Measurements from ENCODE around the gene CHERP. TPM values are rescaled to one million over a fixed set of nuclear protein-coding genes. Genes with fewer than 3 reads are reported as not detected.
"Not testable (repeated sequence)": the region's sequence is repeated elsewhere in the genome, so short reads cannot be mapped to it uniquely, and the experiment has no call there.

Gene CHERP
- total and polyA plus RNA-seq, 4 experiments from 2014 or later, result 5.3 to 73.5 (median 48.7) TPM

GRCh38 chr19:16472992-16473391 is 69.2 kb downstream of the CHERP start:
- intact Hi-C loops (cut with micrococcal nuclease), result loop anchor here (1.0 to 5.0 kb wide), 3 partner anchors 23 to 187 kb away; partner anchors contain the start of genes C19orf44, CALR3, CHERP and SMIM7
- peak overlapping the region in 7 of 8 donors; percentile 27 to 67 (median 51) for H3K4me3 Mint-ChIP-seq
- no peak overlapping the region for H3K4me3 ChIP-seq (ENCODE audit: low read length in 2 of 2)
- no peaks in the 10 kb centered on the region for H3K36me3 ChIP-seq (ENCODE audit: insufficient read depth, low read length)
- H3K27ac Mint-ChIP-seq, result peak overlapping the region in 1 of 7 donors; percentile 59
- CTCF ChIA-PET (ENCODE audit: partially characterized antibody), result no interaction called here
- no peaks in the 10 kb centered on the region for H3K9me3 Mint-ChIP-seq
- peaks cover 27% of the 10 kb centered on the region for H3K4me1 ChIP-seq (ENCODE audit: insufficient read depth, low read length)
- H3K27me3 Mint-ChIP-seq, result peaks cover 0 to 2% of the 10 kb centered on the region in 2 donors
- H3K27me3 ChIP-seq (ENCODE audit: insufficient read depth, low read length), result no peaks in the 10 kb centered on the region
- H3K27ac ChIP-seq (ENCODE audit: low read depth, low read length), result no peak overlapping the region
- no peaks in the 10 kb centered on the region for H3K9me3 ChIP-seq (ENCODE audit: control insufficient read depth in 1 of 2, low read length in 2 of 2)
- no peak for DNase-seq
- POLR2A ChIA-PET (ENCODE audit: partially characterized antibody), result interaction anchor here (0.6 to 1.7 kb wide), 4 partner anchors 9 to 1280 kb away, joined by 3 to 7 read pairs (median 4); partner anchors contain the start of genes C19orf44, CALR3 and TMEM38A
- H3K36me3 Mint-ChIP-seq, result peaks cover 0 to 8% of the 10 kb centered on the region in 2 donors
- peaks cover 21 to 33% (median 26%) of the 10 kb centered on the region in 4 donors for H3K4me1 Mint-ChIP-seq

- DNase-seq; H3K27me3 ChIP-seq (ENCODE audit: insufficient read depth, low read length); H3K36me3 ChIP-seq (ENCODE audit: insufficient read depth, low read length); H3K27me3 Mint-ChIP-seq; H3K9me3 Mint-ChIP-seq; H3K9me3 ChIP-seq (ENCODE audit: control insufficient read depth in 1 of 2, low read length in 2 of 2); CTCF ChIA-PET (ENCODE audit: partially characterized antibody): not testable (repeated sequence)
- intact Hi-C loops (cut with micrococcal nuclease), result loop anchor here (1.0 to 5.0 kb wide), 3 partner anchors 24 to 188 kb away; partner anchors contain the start of genes C19orf44, CALR3, CHERP and SMIM7
- POLR2A ChIA-PET (ENCODE audit: partially characterized antibody), result interaction anchor here (0.6 to 1.7 kb wide), 4 partner anchors 9 to 1280 kb away, joined by 3 to 7 read pairs (median 4); partner anchors contain the start of genes C19orf44, CALR3 and TMEM38A
- H3K4me1 Mint-ChIP-seq, result peaks cover 23 to 37% (median 28%) of the 10 kb centered on the region in 4 donors
- peak overlapping the region; percentile 79 for H3K27ac ChIP-seq (ENCODE audit: low read depth, low read length)
- H3K4me3 ChIP-seq (ENCODE audit: low read length in 2 of 2), result peak overlapping the region in 1 of 2 donors; percentile 61
- peak overlapping the region in 3 of 7 donors; percentile 18 to 85 (median 66) for H3K27ac Mint-ChIP-seq
- H3K36me3 Mint-ChIP-seq, result peaks cover 0 to 12% of the 10 kb centered on the region in 2 donors
- peak overlapping the region; percentile 68 to 86 (median 80) for H3K4me3 Mint-ChIP-seq
- peaks cover 30% of the 10 kb centered on the region for H3K4me1 ChIP-seq (ENCODE audit: insufficient read depth, low read length)
These were observed 69.7 kb downstream of the CHERP start for GRCh38 chr19:16472559-16472899.

GRCh38 chr19:16470911-16471811 is 71.1 kb downstream of the CHERP start:
- H3K4me1 ChIP-seq (ENCODE audit: insufficient read depth, low read length), result peaks cover 33% of the 10 kb centered on the region
- no peaks in the 10 kb centered on the region for H3K9me3 Mint-ChIP-seq
- H3K27ac ChIP-seq (ENCODE audit: low read depth, low read length), result peak overlapping the region; percentile 79
- ChIA-PET CTCF (ENCODE audit: partially characterized antibody) (no interaction called here), POLR2A (ENCODE audit: partially characterized antibody) (interaction anchor here (0.5 to 1.2 kb wide), 3 partner anchors 25 to 188 kb away, joined by 3 to 4 read pairs (median 3); partner anchors contain the start of genes C19orf44, CALR3 and SMIM7)
- H3K27me3 Mint-ChIP-seq, result peaks cover 0 to 2% of the 10 kb centered on the region in 2 donors
- H3K4me1 Mint-ChIP-seq, result peaks cover 28 to 49% (median 36%) of the 10 kb centered on the region in 4 donors
- H3K4me3 ChIP-seq (ENCODE audit: low read length in 2 of 2), result peak overlapping the region; percentile 42 to 61
- intact Hi-C loops (cut with micrococcal nuclease), result loop anchor here (1.0 to 5.0 kb wide), 2 partner anchors 71 to 157 kb away; partner anchors contain the start of genes CHERP and MED26
- no peaks in the 10 kb centered on the region for H3K36me3 ChIP-seq (ENCODE audit: insufficient read depth, low read length)
- H3K36me3 Mint-ChIP-seq, result peaks cover 3 to 17% of the 10 kb centered on the region in 2 donors
- no peaks in the 10 kb centered on the region for H3K9me3 ChIP-seq (ENCODE audit: control insufficient read depth in 1 of 2, low read length in 2 of 2)
- no peaks in the 10 kb centered on the region for H3K27me3 ChIP-seq (ENCODE audit: insufficient read depth, low read length)
- H3K27ac Mint-ChIP-seq, result peak overlapping the region; percentile 26 to 91 (median 84)
- peak in 3 of 5 donors; percentile 13 to 15 (median 13) for DNase-seq
- H3K4me3 Mint-ChIP-seq, result peak overlapping the region; percentile 87 to 92 (median 90)

GRCh38 chr19:16470541-16470910 is 71.7 kb downstream of the CHERP start:
- Histone ChIP-seq H3K27me3 (ENCODE audit: insufficient read depth, low read length) (no peaks in the 10 kb centered on the region), H3K4me3 (ENCODE audit: low read length in 2 of 2) (peak overlapping the region in 1 of 2 donors; percentile 61), H3K36me3 (ENCODE audit: insufficient read depth, low read length) (no peaks in the 10 kb centered on the region), H3K4me1 (ENCODE audit: insufficient read depth, low read length) (peaks cover 33% of the 10 kb centered on the region), H3K9me3 (ENCODE audit: control insufficient read depth in 1 of 2, low read length in 2 of 2) (no peaks in the 10 kb centered on the region), H3K27ac (ENCODE audit: low read depth, low read length) (no peak overlapping the region)
- ChIA-PET CTCF (ENCODE audit: partially characterized antibody) (no interaction called here), POLR2A (ENCODE audit: partially characterized antibody) (interaction anchor here (0.5 to 1.2 kb wide), 2 partner anchors 26 to 40 kb away, joined by 3 read pairs; partner anchors contain the start of genes C19orf44 and CALR3)
- peaks cover 29 to 53% (median 38%) of the 10 kb centered on the region in 4 donors for H3K4me1 Mint-ChIP-seq
- peaks cover 0 to 2% of the 10 kb centered on the region in 2 donors for H3K27me3 Mint-ChIP-seq
- peak overlapping the region; percentile 26 to 91 (median 84) for H3K27ac Mint-ChIP-seq
- intact Hi-C loops (cut with micrococcal nuclease), result loop anchor here (5.0 kb wide), 1 partner anchor 72 kb away; the partner anchor contains the start of gene CHERP
- no peak for DNase-seq
- peaks cover 3 to 19% of the 10 kb centered on the region in 2 donors for H3K36me3 Mint-ChIP-seq
- H3K4me3 Mint-ChIP-seq, result peak overlapping the region; percentile 87 to 92 (median 90)
- H3K9me3 Mint-ChIP-seq, result no peaks in the 10 kb centered on the region

Other genes with a start within 250 kb of the CHERP start
- 100 to 1,000 TPM; 425 to 437 TPM for gene KLF2, start 217.6 kb downstream of the CHERP start, total RNA-seq
- 100 to 1,000 TPM; 120 to 300 TPM for gene KLF2, start 217.6 kb downstream of the CHERP start, polyA plus RNA-seq
- 10 to 100 TPM; 53.6 to 55.8 TPM for gene EPS15L1, start 70.5 kb downstream of the CHERP start, total RNA-seq
- gene EPS15L1, start 70.5 kb downstream of the CHERP start, polyA plus RNA-seq, result 10 to 100 TPM in 1 of 2 donors, 1 to 10 TPM in 1; 6.6 to 12.7 TPM
- not detected for gene CALR3, start 46.3 kb downstream of the CHERP start, total RNA-seq
- gene CALR3, start 46.3 kb downstream of the CHERP start, polyA plus RNA-seq, result not detected
- gene C19orf44, start 46.0 kb downstream of the CHERP start, total RNA-seq, result 1 to 10 TPM; 4.6 to 6.7 TPM
- gene C19orf44, start 46.0 kb downstream of the CHERP start, polyA plus RNA-seq, result 1 to 10 TPM in 1 of 2 donors, under 1 TPM in 1; 0.38 to 1.7 TPM
- 10 to 100 TPM; 38.8 TPM for gene SLC35E1, start 30.0 kb upstream of the CHERP start, total RNA-seq
- 10 to 100 TPM; 15.3 to 31.8 TPM for gene SLC35E1, start 30.0 kb upstream of the CHERP start, polyA plus RNA-seq
- gene MED26, start 85.8 kb upstream of the CHERP start, total RNA-seq, result 10 to 100 TPM; 17.8 to 18.6 TPM
- 1 to 10 TPM; 3.3 to 4.6 TPM for gene MED26, start 85.8 kb upstream of the CHERP start, polyA plus RNA-seq
- 10 to 100 TPM; 89.3 to 94.1 TPM for gene SMIM7, start 117.7 kb upstream of the CHERP start, total RNA-seq
- gene SMIM7, start 117.7 kb upstream of the CHERP start, polyA plus RNA-seq, result 10 to 100 TPM; 59.6 to 66.9 TPM
- under 1 TPM; 0.67 to 0.99 TPM for gene TMEM38A, start 118.7 kb upstream of the CHERP start, total RNA-seq
- 1 to 10 TPM in 1 of 2 donors, under 1 TPM in 1; 0.22 to 1.2 TPM for gene TMEM38A, start 118.7 kb upstream of the CHERP start, polyA plus RNA-seq
- gene NWD1, start 177.4 kb upstream of the CHERP start, total RNA-seq, result not detected
- not detected for gene NWD1, start 177.4 kb upstream of the CHERP start, polyA plus RNA-seq